ENCODE measurements around the gene GEN1. TPM values are rescaled to one million over a fixed set of nuclear protein-coding genes. Genes with fewer than 3 reads are reported as not detected.

GEN1 gene
- total RNA-seq, 1 donor from 2014 or later: 21.9 TPM

DNA sequence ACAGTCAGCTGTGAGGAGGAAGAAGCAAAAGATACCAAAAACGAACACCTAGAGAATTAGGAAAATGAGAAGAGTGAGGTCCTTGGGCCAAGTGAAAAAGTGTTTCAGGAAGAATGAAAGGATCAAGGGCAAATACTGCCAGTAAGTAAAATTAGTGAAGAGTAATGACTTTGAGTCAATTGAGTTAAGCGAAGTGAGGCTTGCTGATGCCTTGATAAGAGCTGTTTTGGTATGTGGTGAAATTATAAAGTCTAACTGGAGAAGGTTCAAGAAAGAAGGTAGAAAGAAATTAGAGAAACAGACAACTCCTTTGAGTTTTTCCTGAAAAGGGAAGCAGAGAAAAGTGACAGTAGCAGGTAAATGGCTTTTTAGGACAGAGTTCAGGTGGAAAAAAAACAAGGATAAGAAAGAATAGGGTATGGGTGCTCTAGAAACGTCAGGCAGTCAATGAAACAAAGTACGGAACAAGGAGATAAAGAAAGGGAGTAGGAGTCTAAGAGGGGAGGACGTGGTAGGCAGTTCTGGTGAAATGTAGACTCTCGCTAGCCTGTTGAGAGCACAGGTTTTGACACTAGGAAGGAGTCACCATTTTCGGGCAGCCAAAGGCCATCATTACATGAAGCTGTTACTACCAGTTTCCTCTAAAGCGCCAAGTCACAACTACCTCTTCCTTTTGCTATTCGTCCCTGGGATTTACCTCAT lies 43.2 kb upstream of the GEN1 start:
- H3K4me1 Mint-ChIP-seq (ENCODE audit: unreplicated experiment): no peaks in the 10 kb centered on the region
- H3K4me3 Mint-ChIP-seq: no peak overlapping the region
- no peaks in the 10 kb centered on the region for H3K9me3 Mint-ChIP-seq
- H3K27ac Mint-ChIP-seq: no peak overlapping the region
- TF ChIP-seq, protein P1, sequence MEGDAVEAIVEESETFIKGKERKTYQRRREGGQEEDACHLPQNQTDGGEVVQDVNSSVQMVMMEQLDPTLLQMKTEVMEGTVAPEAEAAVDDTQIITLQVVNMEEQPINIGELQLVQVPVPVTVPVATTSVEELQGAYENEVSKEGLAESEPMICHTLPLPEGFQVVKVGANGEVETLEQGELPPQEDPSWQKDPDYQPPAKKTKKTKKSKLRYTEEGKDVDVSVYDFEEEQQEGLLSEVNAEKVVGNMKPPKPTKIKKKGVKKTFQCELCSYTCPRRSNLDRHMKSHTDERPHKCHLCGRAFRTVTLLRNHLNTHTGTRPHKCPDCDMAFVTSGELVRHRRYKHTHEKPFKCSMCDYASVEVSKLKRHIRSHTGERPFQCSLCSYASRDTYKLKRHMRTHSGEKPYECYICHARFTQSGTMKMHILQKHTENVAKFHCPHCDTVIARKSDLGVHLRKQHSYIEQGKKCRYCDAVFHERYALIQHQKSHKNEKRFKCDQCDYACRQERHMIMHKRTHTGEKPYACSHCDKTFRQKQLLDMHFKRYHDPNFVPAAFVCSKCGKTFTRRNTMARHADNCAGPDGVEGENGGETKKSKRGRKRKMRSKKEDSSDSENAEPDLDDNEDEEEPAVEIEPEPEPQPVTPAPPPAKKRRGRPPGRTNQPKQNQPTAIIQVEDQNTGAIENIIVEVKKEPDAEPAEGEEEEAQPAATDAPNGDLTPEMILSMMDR (conservative IDR thresholded peaks at IDR 0.05): no peak
- H3K36me3 Mint-ChIP-seq: peaks cover 13% of the 10 kb centered on the region
- no peaks in the 10 kb centered on the region for H3K27me3 Mint-ChIP-seq
- DNase-seq (ENCODE audit: extremely low spot score, unreplicated experiment): no peak

DNA sequence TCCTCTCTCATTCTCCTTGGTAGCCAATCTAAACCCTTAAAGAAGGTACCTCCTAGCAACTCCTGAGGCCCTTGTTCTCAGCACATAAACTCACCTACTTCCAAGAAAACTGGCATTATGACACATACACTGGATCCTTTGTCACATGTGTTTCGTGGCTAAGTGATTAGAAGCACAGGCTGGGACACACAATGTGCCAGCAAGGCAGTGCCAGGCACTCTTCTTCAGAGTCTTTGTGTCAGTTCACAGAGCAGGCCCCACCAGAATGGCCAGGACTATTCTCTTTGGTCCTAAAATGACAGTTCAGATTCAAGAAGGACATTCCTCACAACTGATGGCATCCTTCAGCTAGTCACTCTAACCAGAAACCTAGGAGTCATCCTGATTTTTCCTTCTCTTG lies 40.6 kb upstream of the GEN1 start:
- H3K36me3 Mint-ChIP-seq: peaks cover 13% of the 10 kb centered on the region
- H3K27me3 Mint-ChIP-seq: no peaks in the 10 kb centered on the region
- TF ChIP-seq, protein P1 (conservative IDR thresholded peaks at IDR 0.05): no peak
- H3K4me1 Mint-ChIP-seq (ENCODE audit: unreplicated experiment): no peaks in the 10 kb centered on the region
- no peak overlapping the region for H3K4me3 Mint-ChIP-seq
- no peak for DNase-seq (ENCODE audit: extremely low spot score, unreplicated experiment)
- no peak overlapping the region for H3K27ac Mint-ChIP-seq
- no peaks in the 10 kb centered on the region for H3K9me3 Mint-ChIP-seq

DNA sequence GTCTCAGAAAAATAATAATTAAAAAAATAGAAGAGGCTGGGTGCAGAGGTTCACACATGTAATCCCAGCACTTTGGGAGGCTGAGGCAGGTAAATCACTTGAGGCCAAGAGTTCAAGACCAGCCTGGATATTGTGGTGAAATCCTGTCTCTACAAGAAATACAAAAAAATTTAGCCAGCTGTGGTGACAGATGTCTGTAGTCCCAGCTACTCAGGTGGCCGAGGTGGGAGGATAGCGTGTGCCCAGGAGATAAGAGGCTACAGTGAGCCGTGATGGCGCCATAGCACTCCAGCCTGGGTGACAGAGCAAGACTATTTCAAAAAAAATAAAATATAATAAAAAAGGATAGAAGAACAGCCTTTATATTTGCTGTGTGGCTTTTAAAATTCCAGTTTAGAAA lies 36.3 kb upstream of the GEN1 start:
- Mint-ChIP-seq H3K4me1 (ENCODE audit: unreplicated experiment) (no peaks in the 10 kb centered on the region), H3K4me3 (no peak overlapping the region), H3K36me3 (peaks cover 9% of the 10 kb centered on the region), H3K27me3 (no peaks in the 10 kb centered on the region), H3K9me3 (no peaks in the 10 kb centered on the region), H3K27ac (no peak overlapping the region)
- TF ChIP-seq, protein P1 (conservative IDR thresholded peaks at IDR 0.05): no peak
- DNase-seq (ENCODE audit: extremely low spot score, unreplicated experiment): no peak

DNA sequence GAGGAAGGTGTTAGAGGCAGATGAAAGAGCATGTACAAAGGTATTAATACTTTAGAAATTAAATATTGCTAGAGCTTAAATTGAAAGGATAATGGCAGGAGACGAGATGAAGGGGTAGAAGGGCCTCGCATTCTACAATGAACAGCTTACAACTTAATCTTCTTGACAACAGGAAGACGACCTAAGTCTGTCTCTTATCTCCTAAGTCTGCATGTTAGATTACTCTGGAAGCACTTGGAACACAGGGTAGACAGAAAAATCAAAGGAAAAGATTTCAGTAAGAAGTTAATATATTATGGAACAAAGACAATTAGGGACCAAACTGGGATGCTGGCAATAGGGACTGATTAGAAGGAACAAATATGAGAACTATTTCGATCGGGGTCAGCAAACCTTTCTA lies 35.2 kb upstream of the GEN1 start:
- no peak overlapping the region for H3K27ac Mint-ChIP-seq
- TF ChIP-seq, protein P1 (conservative IDR thresholded peaks at IDR 0.05): no peak
- peaks cover 7% of the 10 kb centered on the region for H3K36me3 Mint-ChIP-seq
- no peak overlapping the region for H3K4me3 Mint-ChIP-seq
- no peaks in the 10 kb centered on the region for H3K4me1 Mint-ChIP-seq (ENCODE audit: unreplicated experiment)
- no peak for DNase-seq (ENCODE audit: extremely low spot score, unreplicated experiment)
- no peaks in the 10 kb centered on the region for H3K9me3 Mint-ChIP-seq
- no peaks in the 10 kb centered on the region for H3K27me3 Mint-ChIP-seq

DNA sequence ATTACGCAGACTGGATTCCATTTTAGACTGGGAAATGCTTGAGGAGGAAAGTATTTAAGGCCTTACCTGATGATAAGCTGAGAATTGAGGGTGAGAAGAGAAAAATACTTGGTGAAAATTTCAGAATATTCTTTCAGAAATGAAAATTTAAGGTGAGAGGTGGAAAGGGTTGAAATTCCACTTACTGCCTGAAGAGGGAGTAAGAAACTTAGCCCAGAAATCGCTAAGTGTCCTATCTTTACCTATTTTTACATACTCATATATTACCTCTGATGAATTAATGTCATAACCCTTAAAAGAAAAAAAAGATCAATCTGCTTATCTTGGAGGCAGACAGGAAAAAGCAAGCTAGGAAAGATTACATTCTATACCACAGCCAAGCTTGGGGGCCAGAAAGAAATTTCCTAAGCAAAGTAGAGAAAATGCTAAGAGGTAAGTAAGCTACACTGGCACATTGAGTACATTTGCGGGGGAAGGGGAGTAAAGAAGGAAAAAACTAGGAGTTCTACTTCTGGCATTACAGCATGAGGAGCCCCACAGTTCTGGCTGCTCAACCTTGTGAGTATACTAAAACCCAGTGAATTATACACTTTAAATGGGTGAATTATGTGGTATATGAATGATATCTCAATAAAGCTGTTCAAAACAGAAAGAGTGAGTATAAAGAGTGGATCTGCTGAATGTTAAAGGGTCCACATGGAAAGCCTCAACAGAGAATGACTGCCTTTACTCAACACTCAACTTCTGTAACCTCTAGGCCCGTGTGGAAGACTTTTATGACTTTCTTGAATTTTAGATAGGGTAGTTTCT lies 34.2 kb upstream of the GEN1 start:
- H3K36me3 Mint-ChIP-seq: no peaks in the 10 kb centered on the region
- no peak for DNase-seq (ENCODE audit: extremely low spot score, unreplicated experiment)
- TF ChIP-seq, protein P1 (conservative IDR thresholded peaks at IDR 0.05): peak; percentile 84
- no peaks in the 10 kb centered on the region for H3K4me1 Mint-ChIP-seq (ENCODE audit: unreplicated experiment)
- H3K27ac Mint-ChIP-seq: no peak overlapping the region
- H3K9me3 Mint-ChIP-seq: no peaks in the 10 kb centered on the region
- no peaks in the 10 kb centered on the region for H3K27me3 Mint-ChIP-seq
- no peak overlapping the region for H3K4me3 Mint-ChIP-seq
